HG03064 (cell line): Measurements from ENCODE around the gene MAPK8IP1.

Experiments
- ATAC-seq: cut with Tn5 transposase; IDR thresholded peaks from one replicate; pipeline ENCODE4 v1.9.1; 2021; ENCODE audit warnings: low read depth; ENCODE audit not compliant: unreplicated experiment

MAPK8IP1 gene

DNA sequence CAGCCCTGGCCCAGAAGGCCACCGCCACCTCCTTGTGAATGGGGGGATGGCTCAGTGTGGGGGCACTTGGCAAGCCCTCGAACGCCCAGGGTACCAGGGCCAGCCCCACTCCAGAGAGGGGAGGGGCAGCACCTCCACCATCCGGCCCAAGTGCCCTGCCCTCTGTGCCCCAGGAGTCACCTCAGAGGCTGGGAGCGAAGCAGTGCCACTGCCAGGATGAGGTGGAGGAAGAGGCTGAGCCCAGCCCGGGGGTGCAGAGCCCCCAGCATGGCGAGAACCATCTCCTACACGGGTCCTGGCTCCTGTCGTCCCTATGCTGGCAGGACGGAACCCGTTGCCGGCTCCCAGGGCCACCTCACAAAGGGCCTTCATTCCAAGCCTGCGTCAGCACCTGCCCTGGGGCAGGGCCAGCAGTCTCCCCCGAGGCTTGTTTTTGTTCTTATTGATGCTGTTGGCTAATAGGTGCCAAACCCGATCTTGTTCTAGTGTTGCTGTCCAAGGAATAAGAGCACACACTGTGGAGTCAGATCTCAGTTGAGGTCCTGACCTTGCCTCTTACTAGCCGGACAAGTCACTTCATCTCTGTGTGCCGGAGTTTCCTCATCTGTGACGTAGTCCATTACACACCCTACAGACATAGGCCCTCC is 21.6 kb downstream of the MAPK8IP1 start, which contains the start of gene FREY1:
FREY1 (minus strand) TSS at position 307 of the 647 bp plus-strand sequence; CDS start at position 281, 26 bp downstream.
- ATAC-seq: no peak

DNA sequence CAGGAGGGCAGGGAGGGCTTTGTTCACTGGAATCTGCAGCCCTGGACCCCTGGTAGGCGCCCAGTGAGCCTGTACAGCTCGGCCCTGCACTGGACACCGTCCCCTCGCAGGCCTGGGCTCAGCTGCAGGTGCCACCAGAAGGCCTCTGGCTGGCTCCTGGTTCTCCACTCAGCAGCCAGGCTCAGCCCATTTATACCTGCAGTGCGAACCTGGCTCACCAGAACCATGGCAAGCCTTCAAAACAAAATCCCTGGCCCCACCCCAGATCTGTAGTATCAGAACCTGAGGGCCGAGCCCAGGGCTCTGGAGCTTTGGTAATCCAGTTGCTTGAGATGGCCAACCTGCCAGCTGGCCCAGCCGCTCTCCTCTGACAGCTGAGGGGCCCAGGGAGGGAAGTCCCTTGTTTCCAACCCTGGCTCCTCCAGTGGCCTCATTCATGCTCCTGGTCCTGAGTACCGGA is 22.5 kb downstream of the MAPK8IP1 start:
- ATAC-seq: no peak

DNA sequence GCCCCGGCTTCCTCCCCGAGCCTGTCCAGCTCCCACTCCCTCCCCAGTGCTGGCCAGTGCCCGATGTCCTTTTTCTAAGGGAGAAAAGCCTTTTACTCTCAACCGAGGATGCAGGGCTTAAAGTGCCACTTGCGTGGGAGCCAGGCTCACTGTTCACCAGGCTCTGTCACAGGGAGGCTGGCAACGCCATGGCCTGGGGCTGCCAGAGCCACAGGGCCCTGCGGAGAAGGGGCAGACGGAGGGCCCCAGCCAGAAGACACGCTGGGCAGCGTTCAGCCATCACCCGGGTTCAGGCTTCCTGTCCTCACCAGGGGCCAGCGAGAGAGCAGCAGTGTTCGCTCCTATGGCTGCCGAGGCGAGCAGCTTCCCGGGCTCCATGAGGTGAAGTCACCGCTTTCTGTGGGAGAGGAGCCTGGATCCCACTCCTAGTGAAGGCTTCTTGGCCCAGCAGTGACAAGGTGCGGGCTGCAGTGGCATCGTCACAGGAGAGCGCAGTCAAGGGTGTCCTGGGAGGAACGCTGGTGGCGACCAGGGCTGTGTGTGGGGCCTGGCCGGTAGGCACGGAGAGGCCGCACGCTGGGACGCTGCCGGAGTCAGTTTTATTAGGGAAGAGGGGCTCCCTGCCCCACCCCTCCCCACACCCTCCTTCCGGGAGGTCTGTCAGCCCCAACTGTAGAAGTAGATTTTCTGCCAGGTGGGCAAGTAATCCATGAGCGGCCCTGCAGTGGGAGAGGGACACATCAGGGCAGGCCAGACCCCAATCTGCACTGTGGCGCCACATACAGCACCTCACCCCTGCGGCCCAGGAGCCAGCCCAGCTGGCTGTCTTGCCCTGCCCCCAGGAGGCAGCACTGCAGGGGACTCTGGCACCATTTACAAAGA is 24.4 kb downstream of the MAPK8IP1 start:
- no peak for ATAC-seq

DNA sequence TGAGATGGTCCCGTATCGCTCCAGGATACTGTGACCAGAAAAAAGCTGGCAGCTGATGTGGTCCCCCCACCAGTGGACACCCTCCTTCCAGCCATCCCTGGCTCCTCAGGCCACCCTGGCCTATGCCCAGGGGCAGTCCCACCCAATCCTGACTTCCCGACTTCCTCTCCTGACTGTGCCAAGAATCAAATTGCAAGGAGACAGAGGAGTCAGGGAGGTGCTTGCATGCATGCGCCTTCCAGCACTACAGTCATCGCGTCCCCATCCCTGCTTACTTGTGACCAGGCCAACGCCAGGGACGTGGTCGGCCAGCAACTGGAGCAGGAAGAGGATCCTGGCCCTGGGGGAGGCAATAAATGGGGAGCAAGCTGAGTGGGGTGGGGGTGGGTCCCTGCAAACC is 25.2 kb downstream of the MAPK8IP1 start:
- no peak for ATAC-seq

DNA sequence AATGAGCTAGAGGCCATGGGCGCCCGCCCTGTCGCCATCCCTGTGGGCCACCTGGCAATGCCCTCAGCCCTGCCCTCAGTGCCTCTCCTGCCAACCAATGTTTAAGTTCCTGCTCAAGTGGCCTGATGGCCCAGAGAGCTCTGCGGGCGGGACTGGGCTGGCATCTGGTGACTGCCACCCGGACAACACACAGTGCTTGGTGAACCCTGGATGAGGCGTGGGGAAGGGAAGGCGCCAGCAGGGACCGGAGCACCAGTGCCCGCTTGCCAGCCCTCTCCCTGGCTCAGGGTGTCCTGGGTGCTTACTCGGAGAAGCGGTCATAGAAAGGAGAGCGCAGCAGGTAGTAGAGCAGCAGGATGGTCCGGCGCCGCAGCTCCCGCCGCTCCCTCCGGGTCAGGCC is 28.1 kb downstream of the MAPK8IP1 start:
- no peak for ATAC-seq

DNA sequence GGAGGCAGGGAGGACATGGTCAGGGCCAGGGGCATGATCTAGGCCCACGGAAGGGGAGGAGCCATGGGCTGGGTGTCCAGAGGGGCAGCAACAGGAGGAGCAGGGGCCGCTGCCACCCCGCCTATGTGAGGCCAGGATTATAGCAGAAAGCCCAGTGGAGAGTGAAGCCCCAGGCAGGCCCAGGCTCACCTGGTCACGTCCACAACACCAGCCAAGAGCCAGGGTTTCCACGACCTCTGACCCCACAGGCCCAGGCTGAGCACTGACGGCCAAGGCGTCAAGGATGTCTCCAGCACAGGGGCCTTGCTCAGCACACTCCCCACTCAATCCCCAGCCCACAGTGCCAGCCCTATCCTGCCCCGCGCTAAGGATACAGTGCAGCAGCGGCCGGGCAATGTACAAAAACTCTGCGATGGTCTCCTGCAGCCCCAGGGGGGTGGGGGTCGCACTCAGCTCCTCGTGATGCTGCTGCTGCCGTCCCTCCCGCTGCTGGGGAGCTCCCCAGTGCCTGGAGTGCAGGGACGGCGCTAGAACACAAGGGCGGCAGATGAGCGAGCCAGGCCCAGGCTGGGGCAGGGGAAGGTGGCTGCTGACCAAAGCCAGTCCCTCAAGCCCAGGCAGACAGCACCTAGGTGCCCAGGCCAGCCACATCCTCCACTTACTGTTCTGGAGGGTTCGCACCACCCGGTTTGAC is 28.6 kb downstream of the MAPK8IP1 start:
- ATAC-seq: no peak

DNA sequence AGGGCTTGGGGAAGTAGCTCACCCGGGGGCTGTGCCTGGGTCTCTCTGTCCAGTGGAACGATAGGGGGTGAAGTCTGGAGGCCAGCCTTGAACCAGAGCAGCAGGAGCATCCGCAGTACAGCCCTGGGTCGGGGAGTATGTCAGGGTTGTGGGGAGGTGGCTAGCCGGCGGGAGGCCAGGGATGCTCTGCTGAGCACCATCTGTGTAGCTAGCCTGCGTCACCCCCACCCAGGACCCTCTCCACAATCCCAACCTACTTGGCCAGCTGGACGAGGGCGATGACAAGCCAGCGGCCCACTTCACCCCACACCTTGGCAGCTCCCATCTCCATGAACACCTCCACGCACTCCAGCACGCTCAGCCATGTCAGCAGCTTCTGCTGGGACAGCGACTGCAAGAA is 30.0 kb downstream of the MAPK8IP1 start:
- ATAC-seq: no peak

DNA sequence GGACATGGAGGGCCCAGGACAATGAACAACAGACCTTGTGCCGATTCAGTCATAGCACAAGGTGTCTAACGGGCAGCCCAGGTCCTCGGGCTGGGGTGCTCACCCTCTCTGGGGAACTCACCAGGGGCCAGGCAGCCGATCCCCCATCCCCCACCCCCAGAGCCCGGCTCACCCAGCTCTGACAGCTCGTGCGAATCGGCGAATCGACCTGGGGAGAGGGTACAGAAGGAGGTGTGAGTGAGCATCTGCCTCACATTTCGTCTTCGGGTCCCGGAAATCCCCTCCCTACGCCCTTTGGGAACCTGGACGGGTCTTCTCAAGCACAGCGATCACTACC is 31.8 kb downstream of the MAPK8IP1 start:
- ATAC-seq: no peak

DNA sequence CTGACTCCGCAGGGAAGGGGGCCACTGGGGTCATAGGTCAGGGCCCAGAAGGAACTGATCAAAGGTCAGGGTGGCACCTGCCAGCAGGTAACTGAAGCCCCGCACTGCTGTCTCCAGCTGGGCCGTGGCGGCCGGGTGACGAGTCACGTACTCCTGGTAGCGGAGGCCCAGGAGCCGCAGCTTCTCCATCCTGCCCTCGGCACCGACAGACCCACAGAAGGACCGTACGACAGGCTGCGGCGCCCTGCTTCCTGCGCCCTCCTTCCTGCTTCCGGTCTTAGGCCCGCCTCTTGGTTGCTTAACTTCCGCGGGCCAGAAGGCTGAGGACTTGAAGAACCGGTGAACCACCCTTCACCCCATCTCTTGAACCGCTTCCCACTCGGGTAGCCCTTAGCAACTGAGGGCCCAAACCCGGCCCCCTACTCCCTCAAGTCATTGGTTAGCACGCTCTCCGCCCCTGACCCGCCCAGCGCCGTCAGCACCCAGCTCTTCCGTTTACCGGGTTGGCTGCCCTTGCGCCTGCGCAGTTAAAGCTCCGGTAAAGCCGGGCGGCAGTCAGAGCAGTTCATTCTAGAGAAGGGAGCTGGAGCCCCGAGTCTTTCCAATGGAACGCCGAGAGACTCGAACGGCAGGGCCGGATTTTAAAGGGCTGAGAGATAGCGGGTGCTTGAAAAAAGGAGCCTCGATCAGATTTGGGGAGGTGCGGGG is 32.3 kb downstream of the MAPK8IP1 start, which contains the start of gene PEX16:
PEX16 (minus strand) TSS at position 255 of the 708 bp plus-strand sequence; CDS start at position 189, 66 bp downstream.
- peak; percentile 86 for ATAC-seq

DNA sequence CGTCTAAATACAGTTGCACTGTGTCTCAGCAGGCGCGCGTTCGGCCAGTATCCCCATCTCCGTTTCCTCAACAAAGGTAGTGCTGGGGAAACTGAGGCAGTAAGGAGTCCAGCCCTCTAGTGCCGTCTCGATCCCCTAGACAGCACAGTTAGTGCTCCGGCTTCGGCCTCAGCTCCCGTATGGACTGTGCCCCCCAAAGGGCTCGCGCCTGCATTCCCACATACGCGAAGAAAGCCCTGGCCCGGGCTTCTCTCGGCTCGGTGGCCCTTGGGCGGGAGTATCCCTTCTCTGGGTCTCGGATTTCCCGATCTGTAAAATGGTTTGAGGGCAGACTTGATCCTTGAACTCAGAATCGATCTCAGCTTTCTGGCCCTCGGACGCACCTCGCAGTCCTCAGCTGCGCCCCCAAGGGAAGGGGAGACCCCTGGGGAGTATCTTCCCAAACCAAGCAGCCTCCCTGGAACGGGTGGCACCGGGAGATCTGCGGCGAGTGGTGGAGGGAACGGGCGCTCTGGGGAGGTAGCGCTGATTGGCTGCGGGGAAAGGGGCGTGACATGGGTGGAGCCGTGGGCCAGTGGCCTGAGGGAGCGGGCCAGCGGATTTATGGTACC is 33.0 kb downstream of the MAPK8IP1 start:
- ATAC-seq: no peak

DNA sequence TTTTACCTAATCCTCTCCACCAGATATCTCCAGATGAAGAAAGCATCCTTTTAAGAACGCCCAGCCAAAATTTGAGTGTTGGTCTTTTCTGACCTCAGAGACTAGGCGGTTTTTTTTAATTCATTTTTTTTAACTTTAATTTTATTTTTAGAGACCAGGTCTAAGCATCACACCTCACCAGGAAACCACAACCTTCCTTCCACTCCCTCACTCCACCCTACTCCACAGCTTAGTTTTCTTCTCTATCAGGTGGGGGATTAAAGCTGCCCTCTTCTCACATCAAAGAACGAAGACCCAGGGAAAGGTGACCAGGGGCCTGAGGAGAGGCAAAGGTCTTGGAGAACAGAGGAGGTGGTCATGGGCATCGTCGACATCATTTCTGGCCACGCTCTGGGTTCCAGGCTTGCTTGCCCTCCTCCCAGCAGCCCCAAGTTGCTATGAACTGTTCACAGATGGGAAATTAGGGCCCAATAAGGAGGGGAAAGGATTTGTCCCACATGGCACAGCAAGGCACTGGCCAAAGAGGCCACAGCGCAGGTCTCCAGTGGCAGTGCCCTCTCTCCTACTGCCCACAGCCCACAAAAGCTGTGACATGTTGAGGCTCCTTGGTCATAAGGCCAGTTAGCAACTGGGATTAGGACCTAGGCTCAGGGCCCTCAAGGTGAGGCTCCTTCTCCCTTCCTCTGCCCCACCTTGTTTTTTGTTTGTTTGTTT is 33.7 kb downstream of the MAPK8IP1 start:
- no peak for ATAC-seq

DNA sequence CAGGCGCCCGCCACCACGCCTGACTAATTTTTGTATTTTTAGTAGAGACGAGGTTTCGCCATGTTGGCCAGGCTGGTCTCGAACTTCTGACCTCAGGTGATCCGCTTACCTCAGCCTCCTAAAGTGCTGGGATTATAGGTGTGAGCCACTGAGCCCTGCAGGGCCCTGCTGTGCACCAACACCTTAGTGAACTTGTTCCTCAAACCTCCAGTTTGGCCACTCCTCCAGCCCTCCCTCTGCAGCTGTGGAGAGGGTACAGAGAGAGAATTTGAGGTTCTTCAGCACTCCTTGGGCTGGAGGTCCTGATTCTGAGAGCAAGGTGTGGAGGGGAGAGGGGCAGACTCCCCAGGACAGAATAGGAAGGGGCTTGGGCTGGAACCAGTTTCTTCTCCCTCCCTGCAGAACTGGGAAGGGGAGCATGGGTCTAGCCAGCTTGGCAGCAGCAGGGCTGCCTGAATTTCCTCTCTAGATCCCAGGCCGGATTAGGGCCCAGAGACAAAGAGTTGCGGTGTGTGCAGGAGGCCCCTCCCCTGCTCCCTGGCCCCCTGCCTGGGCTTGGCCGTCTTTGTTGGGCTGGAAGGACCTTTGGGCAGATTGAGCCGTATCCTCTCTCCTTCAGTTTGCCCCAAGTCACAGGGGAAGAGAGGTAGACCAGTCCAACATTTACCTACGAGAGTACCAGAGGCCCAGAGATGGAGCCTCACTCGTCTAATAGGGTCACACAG is 34.5 kb downstream of the MAPK8IP1 start:
- ATAC-seq: no peak

DNA sequence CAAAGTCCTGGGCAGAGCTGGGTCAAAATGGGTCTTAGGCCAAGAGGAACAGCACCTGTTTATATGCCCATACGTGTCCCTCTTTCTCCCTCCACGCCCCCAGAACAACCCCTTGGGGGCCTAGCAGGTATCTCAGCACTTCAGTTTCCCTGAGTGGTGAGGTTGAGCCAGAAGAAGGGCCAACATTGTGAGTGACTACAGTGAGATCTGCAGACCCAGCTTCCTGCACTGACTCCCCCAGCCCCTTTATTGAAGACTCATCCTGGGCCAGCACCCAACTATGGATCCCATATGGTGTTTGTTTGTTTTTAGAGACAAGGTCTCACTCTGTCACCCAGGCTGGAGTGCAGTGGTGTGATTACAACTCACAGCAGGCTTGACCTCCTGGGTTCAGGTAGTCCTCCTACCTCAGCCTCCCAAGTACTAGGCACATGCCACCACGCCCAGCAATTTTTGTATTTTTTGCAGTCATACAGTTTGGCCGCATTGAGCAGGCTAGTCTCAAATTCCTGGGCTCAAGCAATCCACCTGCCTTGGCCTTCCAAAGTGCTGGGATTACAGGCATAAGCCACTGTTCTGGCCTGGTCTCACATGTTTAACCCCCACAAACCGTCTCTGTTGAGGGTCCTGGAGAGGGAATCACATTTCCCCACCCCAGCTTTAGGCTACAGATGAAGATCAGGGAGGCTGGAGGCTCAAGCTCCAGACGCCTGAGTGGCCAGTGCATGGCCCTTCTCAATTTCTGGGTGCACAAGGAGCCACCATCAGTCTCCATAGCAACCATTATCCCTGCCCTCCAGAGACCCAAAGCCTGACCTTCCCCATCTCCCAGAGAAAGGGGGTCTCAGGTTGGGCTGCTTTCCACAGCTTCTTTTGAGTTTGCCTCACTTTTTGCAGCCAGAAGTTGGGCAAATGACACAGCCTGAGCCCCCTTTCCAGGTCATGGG is 35.4 kb downstream of the MAPK8IP1 start:
- ATAC-seq: no peak

DNA sequence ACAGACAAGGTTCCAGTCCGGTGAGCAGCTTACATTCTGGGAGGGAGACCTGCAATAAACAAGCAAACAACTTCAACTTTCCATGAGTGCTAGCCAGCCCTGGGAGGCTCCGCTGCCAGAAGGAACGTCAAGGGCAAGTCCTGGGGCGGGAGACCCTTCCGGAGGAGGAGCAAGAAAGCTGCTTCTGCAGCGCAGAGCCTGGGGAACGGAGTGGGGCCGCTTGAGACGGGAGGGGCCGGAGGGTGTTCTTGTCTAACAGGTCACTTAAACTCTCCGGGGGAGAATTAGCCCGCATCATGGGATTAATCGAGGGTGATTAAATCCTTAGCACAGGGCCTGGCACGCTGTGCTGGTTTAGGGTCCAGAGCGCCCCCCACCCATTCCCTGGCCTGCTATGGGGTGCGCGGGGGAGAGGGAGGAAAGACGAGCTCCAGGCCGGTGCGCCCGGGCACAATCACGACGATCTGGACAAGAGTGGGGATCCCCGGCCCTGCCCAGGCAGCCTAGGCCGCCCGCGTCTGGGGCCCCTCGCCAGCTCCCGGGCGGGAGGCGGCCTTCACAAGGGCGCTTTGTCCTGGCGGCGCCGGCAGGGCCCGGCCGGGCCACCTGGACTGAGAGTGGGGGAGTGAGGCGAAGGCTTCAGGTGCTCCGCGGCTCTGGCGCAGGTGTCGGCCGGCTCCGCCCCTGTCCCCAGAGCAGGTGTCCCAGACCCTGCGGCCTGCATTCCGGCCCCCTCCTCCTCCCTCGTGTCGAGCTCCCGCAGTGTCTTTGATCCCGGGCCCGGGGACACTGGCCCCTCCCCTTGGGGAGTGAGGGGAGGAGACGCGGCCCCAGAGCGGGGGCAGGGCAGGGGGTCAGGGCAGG is 36.3 kb downstream of the MAPK8IP1 start:
- no peak for ATAC-seq

DNA sequence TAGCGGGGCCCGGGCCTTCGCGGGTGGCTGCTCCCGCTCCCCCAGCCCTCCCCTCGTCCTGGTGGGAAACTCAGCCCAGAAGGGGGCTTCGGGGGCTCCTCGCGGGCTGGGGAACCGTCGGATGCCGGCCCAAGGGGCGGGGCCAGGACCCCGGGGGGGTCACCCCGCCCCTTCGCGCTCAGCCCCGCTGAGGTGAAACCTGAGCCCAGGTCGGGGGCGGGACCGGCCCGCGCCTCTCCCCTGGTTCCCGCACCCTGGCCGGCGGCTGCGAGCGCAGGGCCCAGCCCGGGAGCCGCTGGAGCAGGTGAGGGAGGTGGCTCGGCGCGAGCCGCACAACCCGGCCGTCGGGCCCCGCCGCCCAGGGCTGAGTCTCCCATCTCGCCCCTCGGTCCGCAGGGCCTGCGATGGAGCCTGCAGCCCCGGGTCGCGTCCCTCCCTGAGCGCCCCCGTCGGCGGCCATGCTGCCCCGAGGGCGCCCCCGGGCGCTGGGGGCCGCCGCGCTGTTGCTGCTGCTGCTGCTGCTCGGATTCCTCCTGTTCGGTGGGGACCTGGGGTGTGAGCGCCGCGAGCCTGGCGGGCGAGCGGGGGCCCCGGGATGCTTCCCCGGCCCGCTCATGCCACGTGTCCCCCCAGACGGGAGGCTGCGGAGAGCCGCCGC is 37.1 kb downstream of the MAPK8IP1 start, which contains the start of gene LARGE2:
LARGE2 (plus strand) TSS at position 232 of the 658 bp plus-strand sequence; CDS start at position 459, 227 bp downstream.
- ATAC-seq: no peak
